ENCODE data around the gene SH2D4B.

DNA sequence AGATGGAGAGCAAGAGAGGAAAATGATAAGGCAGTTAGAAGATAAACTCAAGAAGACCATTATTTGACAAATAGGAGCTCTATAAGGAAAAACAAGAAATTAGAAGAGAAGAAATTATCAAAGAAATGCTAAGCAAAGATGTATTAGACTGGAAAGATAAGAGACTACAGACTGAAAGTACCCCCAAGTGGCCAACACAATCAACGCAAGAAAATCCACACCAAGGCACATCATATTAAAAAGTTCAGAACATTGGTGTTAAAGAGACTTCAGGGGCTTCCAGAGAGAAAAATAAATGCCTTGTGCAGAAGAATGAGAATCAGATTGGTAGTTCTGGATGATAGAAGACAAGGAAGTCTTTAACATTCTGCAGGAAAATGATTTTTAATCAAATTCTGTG, 46.0 kb downstream of the SH2D4B start:
- TF ChIP-seq, protein P1, sequence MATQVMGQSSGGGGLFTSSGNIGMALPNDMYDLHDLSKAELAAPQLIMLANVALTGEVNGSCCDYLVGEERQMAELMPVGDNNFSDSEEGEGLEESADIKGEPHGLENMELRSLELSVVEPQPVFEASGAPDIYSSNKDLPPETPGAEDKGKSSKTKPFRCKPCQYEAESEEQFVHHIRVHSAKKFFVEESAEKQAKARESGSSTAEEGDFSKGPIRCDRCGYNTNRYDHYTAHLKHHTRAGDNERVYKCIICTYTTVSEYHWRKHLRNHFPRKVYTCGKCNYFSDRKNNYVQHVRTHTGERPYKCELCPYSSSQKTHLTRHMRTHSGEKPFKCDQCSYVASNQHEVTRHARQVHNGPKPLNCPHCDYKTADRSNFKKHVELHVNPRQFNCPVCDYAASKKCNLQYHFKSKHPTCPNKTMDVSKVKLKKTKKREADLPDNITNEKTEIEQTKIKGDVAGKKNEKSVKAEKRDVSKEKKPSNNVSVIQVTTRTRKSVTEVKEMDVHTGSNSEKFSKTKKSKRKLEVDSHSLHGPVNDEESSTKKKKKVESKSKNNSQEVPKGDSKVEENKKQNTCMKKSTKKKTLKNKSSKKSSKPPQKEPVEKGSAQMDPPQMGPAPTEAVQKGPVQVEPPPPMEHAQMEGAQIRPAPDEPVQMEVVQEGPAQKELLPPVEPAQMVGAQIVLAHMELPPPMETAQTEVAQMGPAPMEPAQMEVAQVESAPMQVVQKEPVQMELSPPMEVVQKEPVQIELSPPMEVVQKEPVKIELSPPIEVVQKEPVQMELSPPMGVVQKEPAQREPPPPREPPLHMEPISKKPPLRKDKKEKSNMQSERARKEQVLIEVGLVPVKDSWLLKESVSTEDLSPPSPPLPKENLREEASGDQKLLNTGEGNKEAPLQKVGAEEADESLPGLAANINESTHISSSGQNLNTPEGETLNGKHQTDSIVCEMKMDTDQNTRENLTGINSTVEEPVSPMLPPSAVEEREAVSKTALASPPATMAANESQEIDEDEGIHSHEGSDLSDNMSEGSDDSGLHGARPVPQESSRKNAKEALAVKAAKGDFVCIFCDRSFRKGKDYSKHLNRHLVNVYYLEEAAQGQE (IDR thresholded peaks at IDR 0.05; ENCODE audit: insufficient read depth in 1 of 2, low read depth in 2 of 2, low read length in 1 of 2): no peak
- no peak for TF ChIP-seq POLR2AphosphoS5 (IDR thresholded peaks at IDR 0.05; ENCODE audit: low read depth, low read length)
- TF ChIP-seq SIN3A (IDR thresholded peaks at IDR 0.05; ENCODE audit: borderline replicate concordance, insufficient read depth, low read depth, low read length): no peak
- TF ChIP-seq, protein P2, sequence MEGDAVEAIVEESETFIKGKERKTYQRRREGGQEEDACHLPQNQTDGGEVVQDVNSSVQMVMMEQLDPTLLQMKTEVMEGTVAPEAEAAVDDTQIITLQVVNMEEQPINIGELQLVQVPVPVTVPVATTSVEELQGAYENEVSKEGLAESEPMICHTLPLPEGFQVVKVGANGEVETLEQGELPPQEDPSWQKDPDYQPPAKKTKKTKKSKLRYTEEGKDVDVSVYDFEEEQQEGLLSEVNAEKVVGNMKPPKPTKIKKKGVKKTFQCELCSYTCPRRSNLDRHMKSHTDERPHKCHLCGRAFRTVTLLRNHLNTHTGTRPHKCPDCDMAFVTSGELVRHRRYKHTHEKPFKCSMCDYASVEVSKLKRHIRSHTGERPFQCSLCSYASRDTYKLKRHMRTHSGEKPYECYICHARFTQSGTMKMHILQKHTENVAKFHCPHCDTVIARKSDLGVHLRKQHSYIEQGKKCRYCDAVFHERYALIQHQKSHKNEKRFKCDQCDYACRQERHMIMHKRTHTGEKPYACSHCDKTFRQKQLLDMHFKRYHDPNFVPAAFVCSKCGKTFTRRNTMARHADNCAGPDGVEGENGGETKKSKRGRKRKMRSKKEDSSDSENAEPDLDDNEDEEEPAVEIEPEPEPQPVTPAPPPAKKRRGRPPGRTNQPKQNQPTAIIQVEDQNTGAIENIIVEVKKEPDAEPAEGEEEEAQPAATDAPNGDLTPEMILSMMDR (IDR thresholded peaks at IDR 0.05): no peak
